Stomach (tissue), 4 donors: ENCODE data around the gene PTER.

ENCODE experiments used
- CTCF ChIP-seq, 7 experiments: fragments of 450-650 bp in 4 of 7; fragments of 200-600 bp in 3 of 7; sonication (generic) in 3 of 7; IDR thresholded peaks; one replicate each; pipeline ENCODE4 v1.5.1; 2016 to 2019; ENCODE audit warnings: antibody characterized with exemption in 7 of 7, control low read depth in 2 of 7, mild to moderate bottlenecking in 1 of 7
- EP300 ChIP-seq: sonication (generic); formaldehyde crosslinking; IDR thresholded peaks from one replicate; pipeline ENCODE4 v1.6.1; 2017; ENCODE audit warnings: antibody characterized with exemption
- POLR2A ChIP-seq, 4 donors: fragments of 450-650 bp; IDR thresholded peaks; one replicate each; pipeline ENCODE4 v1.6.1; 2016; ENCODE audit warnings: antibody characterized with exemption in 4 of 4, control low read depth in 2 of 4, mild to moderate bottlenecking in 1 of 4, moderate library complexity in 1 of 4
- POLR2AphosphoS5 ChIP-seq, 3 donors: sonication (generic); formaldehyde crosslinking; IDR thresholded peaks; one replicate each; pipeline ENCODE4 v1.6.1; 2016; ENCODE audit warnings: antibody characterized with exemption in 3 of 3

DNA sequence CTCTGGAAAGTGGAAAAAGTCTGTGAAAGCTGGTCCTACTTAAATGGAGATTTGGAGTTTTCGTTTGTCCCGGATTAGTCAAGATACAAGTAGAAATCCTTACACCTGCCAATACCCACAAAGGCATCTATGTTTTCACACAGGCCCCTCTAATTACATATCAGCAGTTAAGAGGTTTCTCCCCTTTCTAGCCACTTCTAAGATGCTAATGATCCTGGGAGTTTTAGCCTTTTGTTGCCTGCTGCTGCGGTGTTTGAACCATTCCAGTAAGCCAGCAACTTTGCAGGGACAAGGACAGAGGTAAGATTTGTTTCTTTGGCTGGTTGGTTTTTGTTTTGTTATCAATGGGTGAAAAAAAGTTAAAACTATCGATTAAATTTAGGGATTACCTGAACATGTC is 90.6 kb downstream of the PTER start:
- TF ChIP-seq POLR2A (IDR thresholded peaks at IDR 0.05) (no peak), CTCF (IDR thresholded peaks at IDR 0.05) (no peak), POLR2AphosphoS5 (IDR thresholded peaks at IDR 0.05) (no peak), EP300 (no peak)
